Neutrophil (primary cell): ENCODE data around the gene SLC23A3.

ENCODE experiments used
- H3K27ac ChIP-seq: fragments of 200-600 bp; sonication (generic); 2 replicates; pipeline ENCODE4 v1.5.1; 2016; ENCODE audit warnings: mild to moderate bottlenecking, moderate library complexity
- H3K27me3 ChIP-seq: fragments of 200-600 bp; sonication (generic); 2 replicates; pipeline ENCODE4 v1.6.0; 2016; ENCODE audit warnings: mild to moderate bottlenecking
- H3K36me3 ChIP-seq: fragments of 200-600 bp; sonication (generic); 2 replicates; pipeline ENCODE4 v1.5.1; 2017
- H3K4me1 ChIP-seq, 2 experiments: fragments of 200-600 bp in 1 of 2; sonication (generic) in 1 of 2; 1 replicate in 1 of 2; 2 replicates in 1 of 2; pipeline versions ENCODE4 v1.5.1 to v1.6.1; 2013 to 2016; ENCODE audit warnings: low read depth in 1 of 2, low read length in 1 of 2, mild to moderate bottlenecking in 1 of 2, moderate library complexity in 1 of 2; ENCODE audit not compliant: control insufficient read depth in 1 of 2, insufficient read depth in 1 of 2
- H3K4me3 ChIP-seq, 2 experiments: fragments of 200-600 bp in 1 of 2; sonication (generic) in 1 of 2; 1 replicate in 1 of 2; 2 replicates in 1 of 2; pipeline ENCODE4 v1.5.1; 2013 to 2016; ENCODE audit warnings: low read depth in 1 of 2, low read length in 1 of 2, mild to moderate bottlenecking in 1 of 2, moderate library complexity in 1 of 2
- H3K9me3 ChIP-seq: fragments of 200-600 bp; sonication (generic); 2 replicates; pipeline ENCODE4 v1.5.1; 2016
- CTCF ChIP-seq: fragments of 200-600 bp; sonication (generic); IDR thresholded peaks from 2 replicates; pipeline ENCODE4 v1.5.1; 2016; ENCODE audit warnings: antibody characterized with exemption

The SLC23A3 gene

DNA sequence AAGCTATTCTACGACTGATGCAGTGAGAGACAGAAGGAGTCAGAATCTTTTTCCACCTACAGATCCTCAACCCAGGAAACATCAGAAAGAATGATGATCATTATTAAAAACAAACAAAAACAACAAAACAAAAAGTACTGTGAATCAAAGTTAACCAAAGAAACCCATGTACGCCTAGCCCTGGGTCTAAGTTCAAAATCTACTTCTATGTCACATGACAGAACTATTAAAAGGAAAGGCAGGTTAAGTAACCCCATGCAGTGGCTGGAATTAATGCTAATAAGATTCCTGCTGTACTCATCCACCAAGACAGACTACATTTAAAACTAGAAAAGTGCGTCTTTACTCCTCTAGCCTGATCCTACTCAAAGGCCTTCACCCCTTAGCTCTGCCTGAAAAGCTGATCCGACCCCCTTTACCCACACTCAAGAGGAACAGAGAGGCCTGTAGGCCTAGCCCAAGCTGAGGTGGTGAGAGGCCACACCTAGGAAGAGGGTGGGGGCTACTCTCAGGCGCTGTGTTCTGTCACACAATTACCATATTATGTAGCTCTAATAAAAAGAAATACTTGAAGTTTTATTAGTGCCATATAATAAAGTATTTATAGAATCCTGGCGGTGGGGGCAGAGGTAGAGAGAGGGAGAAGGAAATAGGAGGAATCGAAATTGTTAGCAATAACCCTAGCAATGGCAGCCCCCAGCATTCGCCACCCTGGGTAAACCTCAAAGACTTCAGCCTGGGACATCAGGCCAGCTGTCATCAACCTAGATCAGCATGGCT lies 46.3 kb downstream of the SLC23A3 start:
- H3K4me3 ChIP-seq: no peak overlapping the region
- no peak for TF ChIP-seq CTCF
- H3K27ac ChIP-seq: no peak overlapping the region
- H3K9me3 ChIP-seq: no peaks in the 10 kb centered on the region
- no peaks in the 10 kb centered on the region for H3K27me3 ChIP-seq
- H3K4me1 ChIP-seq: no peaks in the 10 kb centered on the region
- H3K36me3 ChIP-seq: no peaks in the 10 kb centered on the region

DNA sequence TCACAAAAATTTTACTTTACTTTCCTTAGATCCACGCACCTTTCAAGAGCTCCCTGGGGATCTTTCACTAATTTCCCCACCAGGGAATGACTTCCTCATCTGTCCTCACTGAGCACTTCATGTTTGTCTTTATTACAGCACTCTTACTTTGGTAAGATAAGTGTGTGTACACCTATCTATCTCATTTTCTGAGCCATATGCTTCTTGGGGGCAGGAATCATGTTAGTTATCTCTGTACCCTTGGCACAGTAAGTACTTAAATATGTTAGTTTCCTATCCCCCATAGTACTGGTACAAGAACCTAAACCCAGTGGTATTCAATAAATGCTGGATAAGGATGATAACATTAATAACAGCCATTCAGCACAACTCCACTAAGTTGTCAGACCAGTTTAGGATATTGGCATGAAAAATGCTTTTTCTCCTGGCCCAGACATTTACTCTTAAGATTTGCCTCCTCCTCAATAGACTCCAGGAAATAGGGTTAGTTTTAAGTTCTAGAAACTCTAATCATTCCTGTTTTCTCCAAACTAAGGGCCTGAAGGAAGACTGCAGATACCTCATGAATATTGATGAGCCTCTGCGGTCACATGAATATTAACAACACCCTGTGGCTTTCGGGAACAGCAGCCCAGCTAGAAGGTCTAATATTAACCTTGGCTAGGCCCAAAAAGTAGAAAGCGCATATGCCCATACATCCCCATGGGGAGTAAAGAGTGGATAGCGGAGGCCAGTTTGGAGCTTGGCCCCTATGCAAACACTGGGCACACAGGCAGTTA lies 47.4 kb downstream of the SLC23A3 start:
- Histone ChIP-seq H3K36me3 (no peaks in the 10 kb centered on the region), H3K4me1 (no peaks in the 10 kb centered on the region), H3K4me3 (no peak overlapping the region), H3K27ac (no peak overlapping the region), H3K27me3 (no peaks in the 10 kb centered on the region), H3K9me3 (no peaks in the 10 kb centered on the region)
- no peak for TF ChIP-seq CTCF

GRCh38 chr2:219120082-219120481 lies 49.7 kb downstream of the SLC23A3 start:
- no peaks in the 10 kb centered on the region for H3K27me3 ChIP-seq
- no peaks in the 10 kb centered on the region for H3K4me1 ChIP-seq
- no peak overlapping the region for H3K27ac ChIP-seq
- no peaks in the 10 kb centered on the region for H3K36me3 ChIP-seq
- H3K9me3 ChIP-seq: no peaks in the 10 kb centered on the region
- TF ChIP-seq CTCF: no peak
- H3K4me3 ChIP-seq: no peak overlapping the region

DNA sequence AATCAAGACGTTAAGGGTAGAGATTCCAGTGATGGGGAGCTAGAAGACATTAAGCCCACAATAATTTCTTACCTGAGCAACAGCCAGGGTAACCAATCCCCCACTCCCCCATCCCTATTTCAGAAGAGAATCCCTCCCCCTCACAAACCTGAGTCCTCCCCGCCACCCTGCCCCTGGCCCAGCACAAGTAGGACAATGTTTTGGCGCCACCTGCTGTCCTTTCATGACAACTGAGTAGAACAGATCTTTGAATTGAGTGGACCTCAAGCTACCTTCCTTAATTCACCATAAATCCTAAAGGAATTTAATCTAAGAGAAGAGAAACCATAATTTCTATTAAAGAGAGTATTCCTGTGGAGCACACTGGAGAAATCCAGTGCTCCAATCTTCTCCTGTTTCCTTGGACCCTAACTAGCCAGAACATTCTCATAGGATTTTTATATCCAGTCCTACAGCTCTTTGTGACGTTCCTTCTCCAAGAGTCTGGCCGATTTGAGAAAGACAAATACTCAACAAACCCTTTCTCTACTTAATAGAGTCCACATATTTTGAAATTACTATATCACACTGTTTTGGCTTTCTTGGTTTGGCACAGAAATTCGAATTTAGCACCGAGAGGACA lies 50.3 kb downstream of the SLC23A3 start:
- Histone ChIP-seq H3K27me3 (no peaks in the 10 kb centered on the region), H3K4me1 (no peaks in the 10 kb centered on the region), H3K4me3 (no peak overlapping the region), H3K9me3 (no peaks in the 10 kb centered on the region), H3K27ac (no peak overlapping the region), H3K36me3 (no peaks in the 10 kb centered on the region)
- TF ChIP-seq CTCF: peak; percentile 63

DNA sequence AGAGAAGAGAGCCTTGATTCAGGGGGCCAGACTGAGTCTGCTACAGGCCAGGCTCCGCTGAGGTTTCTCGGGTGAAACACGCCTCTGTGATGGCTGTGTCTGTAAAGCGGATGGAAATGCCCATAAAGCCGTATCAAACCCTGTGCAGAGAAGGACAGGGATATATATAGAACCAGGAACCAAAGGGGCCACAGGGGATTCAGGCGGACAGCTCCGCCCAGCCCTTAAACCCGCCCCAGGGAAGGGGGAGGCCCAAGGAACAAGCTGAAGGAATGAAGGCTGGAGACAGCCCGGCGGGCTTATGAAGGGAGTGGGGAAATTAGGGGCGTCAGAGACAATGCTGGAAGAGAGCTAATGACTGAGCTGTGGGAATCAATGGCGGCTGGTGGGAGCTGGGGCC lies 51.3 kb downstream of the SLC23A3 start:
- no peaks in the 10 kb centered on the region for H3K4me1 ChIP-seq
- no peak overlapping the region for H3K4me3 ChIP-seq
- no peaks in the 10 kb centered on the region for H3K9me3 ChIP-seq
- H3K36me3 ChIP-seq: no peaks in the 10 kb centered on the region
- no peak overlapping the region for H3K27ac ChIP-seq
- no peaks in the 10 kb centered on the region for H3K27me3 ChIP-seq
- no peak for TF ChIP-seq CTCF
